ENCODE data around the gene KRI1.

Gene KRI1

DNA sequence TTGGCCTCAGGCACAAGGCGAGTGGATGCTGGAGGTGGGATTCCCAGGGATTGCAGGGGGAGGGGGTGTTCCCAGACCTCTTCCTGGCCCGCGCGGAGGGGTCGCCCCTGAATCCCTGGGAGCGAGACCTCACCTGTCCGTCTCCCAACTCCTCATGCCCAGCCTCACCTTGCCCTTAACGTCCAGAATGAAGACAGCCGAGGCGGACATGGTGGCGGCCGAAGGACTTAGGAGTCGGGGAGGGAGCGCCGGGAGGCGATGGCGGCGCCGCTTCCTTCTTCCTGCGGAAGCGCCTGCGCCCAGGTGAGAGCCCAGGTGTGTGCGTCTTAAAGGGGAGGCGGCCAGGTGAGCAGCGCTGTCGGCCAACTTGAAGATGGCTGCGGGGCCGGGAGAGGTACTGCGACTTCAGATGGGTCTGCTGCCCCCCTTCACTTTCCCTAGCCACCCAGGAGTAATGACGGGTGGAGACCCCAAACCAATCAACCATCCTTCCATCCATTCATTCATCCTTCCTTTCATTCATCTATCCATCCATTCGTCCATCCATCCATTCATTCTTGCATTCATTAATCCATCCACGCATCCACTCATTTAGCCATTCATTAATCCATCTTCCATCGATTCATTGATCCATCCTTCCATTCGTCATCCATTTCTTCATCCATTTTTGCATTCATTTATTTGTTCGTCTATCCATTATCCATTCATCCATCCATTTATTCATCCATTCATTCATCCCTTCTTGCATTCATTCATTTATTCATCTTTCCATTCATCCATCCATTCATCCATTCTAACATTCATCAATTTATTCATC lies 21.4 kb upstream of the KRI1 start, which contains the start of gene AP1M2:
Gene AP1M2 (minus strand): TSS at position 291 of the 817 bp plus-strand sequence. CDS start 81 bp downstream, at position 210.
- no peaks in the 10 kb centered on the region; the same call in 1 of the 2 replicates for H3K27me3 ChIP-seq (ENCODE audit: insufficient read depth, low read length)
- no peaks in the 10 kb centered on the region for H4K20me1 ChIP-seq (ENCODE audit: insufficient read depth, low read length)

DNA sequence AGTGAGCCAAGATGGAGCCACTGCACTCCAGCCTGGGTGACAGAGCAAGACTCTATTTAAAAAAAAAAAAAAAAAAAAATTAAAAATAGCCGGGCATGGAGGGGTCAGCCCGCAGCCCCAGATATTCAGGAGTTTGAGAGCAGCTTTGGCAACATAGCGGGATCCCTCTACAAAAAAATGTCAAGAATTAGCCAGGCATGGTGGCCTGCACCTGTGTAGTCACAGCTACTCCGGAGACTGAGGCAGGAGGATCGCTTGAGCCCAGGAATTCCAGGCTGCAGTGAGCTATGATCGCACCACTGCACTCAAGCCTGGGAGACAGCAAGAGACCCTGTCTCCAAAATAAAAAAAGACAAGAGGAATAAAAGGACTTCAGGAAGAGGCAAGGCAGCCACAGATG lies 20.6 kb upstream of the KRI1 start:
- no peak overlapping the region for H2AFZ ChIP-seq (ENCODE audit: low read length)
- TF ChIP-seq, protein P1, sequence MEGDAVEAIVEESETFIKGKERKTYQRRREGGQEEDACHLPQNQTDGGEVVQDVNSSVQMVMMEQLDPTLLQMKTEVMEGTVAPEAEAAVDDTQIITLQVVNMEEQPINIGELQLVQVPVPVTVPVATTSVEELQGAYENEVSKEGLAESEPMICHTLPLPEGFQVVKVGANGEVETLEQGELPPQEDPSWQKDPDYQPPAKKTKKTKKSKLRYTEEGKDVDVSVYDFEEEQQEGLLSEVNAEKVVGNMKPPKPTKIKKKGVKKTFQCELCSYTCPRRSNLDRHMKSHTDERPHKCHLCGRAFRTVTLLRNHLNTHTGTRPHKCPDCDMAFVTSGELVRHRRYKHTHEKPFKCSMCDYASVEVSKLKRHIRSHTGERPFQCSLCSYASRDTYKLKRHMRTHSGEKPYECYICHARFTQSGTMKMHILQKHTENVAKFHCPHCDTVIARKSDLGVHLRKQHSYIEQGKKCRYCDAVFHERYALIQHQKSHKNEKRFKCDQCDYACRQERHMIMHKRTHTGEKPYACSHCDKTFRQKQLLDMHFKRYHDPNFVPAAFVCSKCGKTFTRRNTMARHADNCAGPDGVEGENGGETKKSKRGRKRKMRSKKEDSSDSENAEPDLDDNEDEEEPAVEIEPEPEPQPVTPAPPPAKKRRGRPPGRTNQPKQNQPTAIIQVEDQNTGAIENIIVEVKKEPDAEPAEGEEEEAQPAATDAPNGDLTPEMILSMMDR (IDR thresholded peaks at IDR 0.05; ENCODE audit: low read length) = no peak
- TF ChIP-seq EZH2 (IDR thresholded peaks at IDR 0.05; ENCODE audit: borderline replicate concordance, low read length) = no peak

More for the DNA sequence above, 21.4 kb upstream of the KRI1 start, which contains the start of gene AP1M2:
- Histone ChIP-seq H3K9me3 (ENCODE audit: low read length) (no peaks in the 10 kb centered on the region), H3K79me2 (ENCODE audit: insufficient read depth, low read length) (no peaks in the 10 kb centered on the region), H2AFZ (ENCODE audit: low read length) (no peak within 1 kb of the TSS), H3K9ac (ENCODE audit: low read length) (no peak within 1 kb of the TSS), H3K36me3 (ENCODE audit: insufficient read depth, low read length) (no peaks in the 10 kb centered on the region), H3F3A (ENCODE audit: insufficient read depth, low read length) (no peaks in the 10 kb centered on the region), H3K27ac (ENCODE audit: low read depth, low read length, poor library complexity, severe bottlenecking) (no peak within 1 kb of the TSS), H3K4me2 (ENCODE audit: low read length) (no peak within 1 kb of the TSS), H3K4me3 (ENCODE audit: low read depth, low read length, poor library complexity, severe bottlenecking) (no peak within 1 kb of the TSS), H3K9me2 (ENCODE audit: low read depth, low read length) (no peaks in the 10 kb centered on the region), H3K4me1 (ENCODE audit: insufficient read depth, low read length, severe bottlenecking) (peaks cover 9% of the 10 kb centered on the region)
- TF ChIP-seq EZH2 (IDR thresholded peaks at IDR 0.05; ENCODE audit: borderline replicate concordance, low read length) = no peak

DNA sequence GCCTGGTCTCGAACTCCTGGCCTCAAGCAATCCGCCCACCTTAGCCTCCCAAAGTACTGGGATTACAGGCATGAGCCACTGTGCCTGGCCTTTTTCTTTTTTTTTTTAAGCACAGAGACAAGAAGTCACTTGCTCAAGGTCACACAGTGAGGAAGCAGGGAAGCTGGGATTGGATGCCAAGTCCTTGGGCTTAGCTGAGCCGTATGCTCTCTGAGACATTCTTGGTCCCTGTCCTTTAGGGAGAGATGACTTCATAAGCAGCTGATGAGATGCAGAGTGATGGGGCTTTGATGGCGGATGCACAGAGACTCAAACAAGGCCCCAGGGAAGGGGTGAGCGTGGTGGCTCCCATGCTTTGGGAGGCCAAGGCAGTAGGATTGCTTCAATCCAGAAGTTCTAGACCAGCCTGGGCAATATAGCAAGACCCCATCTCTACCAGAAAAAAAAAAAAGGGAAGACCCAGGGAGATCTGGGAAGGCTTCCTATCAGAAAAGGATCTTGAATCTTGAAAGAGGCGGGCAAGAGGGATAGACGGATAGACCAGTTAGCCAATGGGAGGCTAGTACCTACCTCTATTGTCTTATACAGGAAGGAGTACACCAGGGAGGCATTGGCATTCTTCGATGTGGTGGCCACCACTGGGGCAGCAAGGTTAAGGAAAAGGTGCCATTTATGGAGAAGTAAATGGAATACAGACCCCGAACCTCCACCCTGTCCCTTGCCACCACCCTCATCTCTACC lies 17.4 kb upstream of the KRI1 start:
- H3K36me3 ChIP-seq (ENCODE audit: insufficient read depth, low read length) = no peaks in the 10 kb centered on the region
- no peaks in the 10 kb centered on the region; the same call in 1 of the 2 replicates for H3K27me3 ChIP-seq (ENCODE audit: insufficient read depth, low read length)
- H2AFZ ChIP-seq (ENCODE audit: low read length) = no peak overlapping the region
- no peaks in the 10 kb centered on the region for H3K9me3 ChIP-seq (ENCODE audit: low read length)
- no peaks in the 10 kb centered on the region for H3K79me2 ChIP-seq (ENCODE audit: insufficient read depth, low read length)
- H3K9me2 ChIP-seq (ENCODE audit: low read depth, low read length) = no peaks in the 10 kb centered on the region
- TF ChIP-seq, protein P1 (IDR thresholded peaks at IDR 0.05; ENCODE audit: low read length) = no peak
- TF ChIP-seq EZH2 (IDR thresholded peaks at IDR 0.05; ENCODE audit: borderline replicate concordance, low read length) = no peak
- H3K4me1 ChIP-seq (ENCODE audit: insufficient read depth, low read length, severe bottlenecking) = peaks cover 6% of the 10 kb centered on the region
- no peak overlapping the region for H3K9ac ChIP-seq (ENCODE audit: low read length)
- no peaks in the 10 kb centered on the region for H3F3A ChIP-seq (ENCODE audit: insufficient read depth, low read length)
- no peak overlapping the region for H3K27ac ChIP-seq (ENCODE audit: low read depth, low read length, poor library complexity, severe bottlenecking)
- H3K4me3 ChIP-seq (ENCODE audit: low read depth, low read length, poor library complexity, severe bottlenecking) = no peak overlapping the region
- H3K4me2 ChIP-seq (ENCODE audit: low read length) = no peak overlapping the region
- no peaks in the 10 kb centered on the region for H4K20me1 ChIP-seq (ENCODE audit: insufficient read depth, low read length)

More for the DNA sequence above, 20.6 kb upstream of the KRI1 start:
- no peaks in the 10 kb centered on the region for H3K9me3 ChIP-seq (ENCODE audit: low read length)
- no peak overlapping the region for H3K4me3 ChIP-seq (ENCODE audit: low read depth, low read length, poor library complexity, severe bottlenecking)
- H3K4me1 ChIP-seq (ENCODE audit: insufficient read depth, low read length, severe bottlenecking) = peaks cover 3% of the 10 kb centered on the region
- no peaks in the 10 kb centered on the region for H3F3A ChIP-seq (ENCODE audit: insufficient read depth, low read length)
- H4K20me1 ChIP-seq (ENCODE audit: insufficient read depth, low read length) = no peaks in the 10 kb centered on the region
- no peak overlapping the region for H3K27ac ChIP-seq (ENCODE audit: low read depth, low read length, poor library complexity, severe bottlenecking)
- H3K9me2 ChIP-seq (ENCODE audit: low read depth, low read length) = no peaks in the 10 kb centered on the region
- H3K9ac ChIP-seq (ENCODE audit: low read length) = no peak overlapping the region
- H3K4me2 ChIP-seq (ENCODE audit: low read length) = no peak overlapping the region
- no peaks in the 10 kb centered on the region for H3K36me3 ChIP-seq (ENCODE audit: insufficient read depth, low read length)
- H3K27me3 ChIP-seq (ENCODE audit: insufficient read depth, low read length) = no peaks in the 10 kb centered on the region; the same call in 1 of the 2 replicates
- H3K79me2 ChIP-seq (ENCODE audit: insufficient read depth, low read length) = no peaks in the 10 kb centered on the region
